Transverse colon (tissue), 4 donors: ENCODE data around the gene PHOSPHO2. TPM values are rescaled to one million over a fixed set of nuclear protein-coding genes. Genes with fewer than 3 reads are reported as not detected.
"Not testable (repeated sequence)": the region's sequence is repeated elsewhere in the genome, so short reads cannot be mapped to it uniquely, and the experiment has no call there.

Experiments
- DNase-seq: peaks from one replicate; pipeline ENCODE4 v3.0.0-alpha.2; 2019
- H3K27ac ChIP-seq, 4 donors: fragments of 200-600 bp; sonication (generic); 2 replicates each; pipeline ENCODE4 v1.5.1; 2016 to 2018; ENCODE audit warnings: inconsistent platforms in 4 of 4
- H3K27me3 ChIP-seq: fragments of 200-600 bp; sonication (generic); 2 replicates; pipeline ENCODE4 v1.5.1; 2017; ENCODE audit warnings: inconsistent platforms
- H3K36me3 ChIP-seq, 4 donors: fragments of 200-600 bp; sonication (generic); 2 replicates each; pipeline ENCODE4 v1.5.1; 2017 to 2019; ENCODE audit warnings: inconsistent platforms in 4 of 4
- H3K4me1 ChIP-seq, 4 donors: fragments of 200-600 bp; sonication (generic); 2 replicates each; pipeline ENCODE4 v1.5.1; 2017 to 2020; ENCODE audit warnings: inconsistent platforms in 4 of 4
- H3K4me3 ChIP-seq, 4 donors: fragments of 200-600 bp; sonication (generic); 1 replicate in 1 of 4; 2 replicates in 3 of 4; pipeline versions ENCODE4 v1.5.1 to v1.6.1; 2017 to 2019; ENCODE audit warnings: inconsistent platforms in 4 of 4
- H3K9me3 ChIP-seq, 2 donors: fragments of 200-600 bp; sonication (generic); 2 replicates each; pipeline ENCODE4 v1.5.1; 2017 to 2019; ENCODE audit warnings: inconsistent platforms in 2 of 2
- CTCF ChIP-seq, 5 experiments: fragments of 200-600 bp in 3 of 5; fragments of 450-650 bp in 2 of 5; sonication (generic) in 3 of 5; IDR thresholded peaks; 1 replicate in 2 of 5; 2 replicates in 3 of 5; pipeline ENCODE4 v1.5.1; 2016 to 2017; ENCODE audit warnings: antibody characterized with exemption in 5 of 5, inconsistent platforms in 3 of 5, mild to moderate bottlenecking in 2 of 5, moderate library complexity in 1 of 5
- EP300 ChIP-seq: sonication (generic); formaldehyde crosslinking; IDR thresholded peaks from one replicate; pipeline ENCODE4 v1.6.1; 2017; ENCODE audit warnings: antibody characterized with exemption, low read depth
- POLR2A ChIP-seq: fragments of 450-650 bp; IDR thresholded peaks from one replicate; pipeline ENCODE4 v1.6.1; 2016; ENCODE audit warnings: antibody characterized with exemption, mild to moderate bottlenecking, moderate library complexity
- POLR2AphosphoS5 ChIP-seq, 3 donors: sonication (generic); formaldehyde crosslinking; IDR thresholded peaks; one replicate each; pipeline ENCODE4 v1.6.1; 2016; ENCODE audit warnings: antibody characterized with exemption in 3 of 3
- WGBS, 2 donors: methylation state at CpG; one replicate each; pipeline ENCODE4 v1.1.5; 2018; ENCODE audit warnings: low coverage in 1 of 2; 5-methylcytosine and 5-hydroxymethylcytosine counted together
- in situ Hi-C, 4 donors: fragments of 200-750 bp; cut with MboI; loops; one replicate each; pipeline versions ENCODE4 v1.15.0 to v1.15.1; 2017; ENCODE audit warnings: low sequenced_read_pairs in 3 of 4, low pct_ligation_motif_present in 1 of 4, low pct_unique_long_range_greater_than_20kb in 1 of 4
- intact Hi-C: fragments of 100-400 bp; cut with DNase I; formaldehyde crosslinking; loops from one replicate; pipeline ENCODE4 v1.15.1; 2023; ENCODE audit warnings: low total_unique reads
- total RNA-seq, 4 donors: library from RNA; depleted of rRNA; stranded (reverse); fragments of >200 nt; gene quantifications; one replicate each; pipeline ENCODE4 v1.1.0, GENCODE V29; 2016

The PHOSPHO2 gene
- total RNA-seq, 4 donors from 2014 or later, result 2.6 to 16.5 (median 7.7) TPM

GRCh38 chr2:169684135-169684565 is 10.1 kb upstream of the PHOSPHO2 start:
- Histone ChIP-seq H3K27ac (no peak overlapping the region), H3K4me1 (no peaks in the 10 kb centered on the region), H3K27me3 (no peaks in the 10 kb centered on the region), H3K36me3 (no peaks in the 10 kb centered on the region), H3K4me3 (no peak overlapping the region), H3K9me3 (no peaks in the 10 kb centered on the region)
- 67 to 87% methylated on average over 3 of the region's 3 CpGs for WGBS, 2 donors
- no peak for TF ChIP-seq EP300
- no peak for TF ChIP-seq POLR2AphosphoS5 (IDR thresholded peaks at IDR 0.05)
- no peak for TF ChIP-seq CTCF (IDR thresholded peaks at IDR 0.05)
- no peak for TF ChIP-seq POLR2A
- in situ Hi-C loops, result no loop called here
- intact Hi-C loops, result no loop called here
- DNase-seq, result no peak

GRCh38 chr2:169684712-169685111 is 9.6 kb upstream of the PHOSPHO2 start:
- H3K27ac ChIP-seq, intact Hi-C loops, H3K36me3 ChIP-seq, in situ Hi-C loops, H3K4me3 ChIP-seq, DNase-seq, H3K4me1 ChIP-seq, H3K27me3 ChIP-seq, H3K9me3 ChIP-seq: not testable (repeated sequence)
- WGBS, 2 donors, result 90 to 94% methylated on average over 2 of the region's 2 CpGs

DNA sequence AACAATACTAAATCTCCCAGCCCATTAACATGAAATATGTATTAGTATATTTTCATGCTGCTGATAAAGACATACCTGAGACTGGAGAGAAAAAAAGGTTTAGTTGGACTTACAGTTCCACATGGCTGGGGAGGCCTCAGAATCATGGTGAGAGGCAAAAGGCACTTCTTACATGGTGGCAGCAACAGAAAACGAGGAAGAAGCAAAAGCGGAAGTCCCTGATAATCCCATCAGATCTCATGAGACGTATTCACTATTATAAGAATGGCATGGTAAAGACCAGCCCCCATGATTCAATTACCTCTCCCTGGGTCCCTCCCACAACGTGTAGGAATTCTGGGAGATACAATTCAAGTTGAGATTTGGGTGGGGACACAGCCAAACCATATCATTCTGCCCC is 7.4 kb upstream of the PHOSPHO2 start:
- H3K4me1 ChIP-seq, H3K4me3 ChIP-seq, H3K36me3 ChIP-seq, H3K27ac ChIP-seq, H3K27me3 ChIP-seq, in situ Hi-C loops, H3K9me3 ChIP-seq, DNase-seq: not testable (repeated sequence)
- WGBS, 2 donors, result 80 to 83% methylated on average over 4 of the region's 4 CpGs
- intact Hi-C loops, result loop anchor here (1.0 kb wide), 1 partner anchor 17 kb away; no protein-coding TSS in a partner anchor

DNA sequence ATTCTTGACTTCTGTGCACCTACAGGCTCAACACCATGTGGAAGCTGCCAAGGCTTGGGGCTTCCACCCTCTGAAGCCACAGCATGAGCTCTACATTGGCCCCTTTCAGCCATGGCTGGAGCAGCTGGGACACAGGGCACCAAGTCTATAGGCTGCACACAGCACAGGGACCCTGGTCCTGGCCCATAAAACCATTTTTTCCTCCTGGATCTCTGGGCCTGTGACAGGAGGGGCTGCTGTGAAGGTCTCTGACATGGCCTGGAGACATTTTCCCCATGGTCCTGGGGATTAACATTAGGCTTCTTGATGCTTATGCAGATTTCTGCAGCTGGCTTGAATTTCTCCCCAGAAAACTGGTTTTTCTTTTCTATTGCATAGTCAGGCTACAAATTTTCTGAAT is 6.3 kb upstream of the PHOSPHO2 start:
- H3K9me3 ChIP-seq, in situ Hi-C loops, DNase-seq, H3K4me3 ChIP-seq, H3K27me3 ChIP-seq, H3K4me1 ChIP-seq, H3K36me3 ChIP-seq, H3K27ac ChIP-seq: not testable (repeated sequence)
- intact Hi-C loops, result loop anchor here (1.0 kb wide), 1 partner anchor 28 kb away; no protein-coding TSS in a partner anchor

GRCh38 chr2:169690958-169691357 is 3.3 kb upstream of the PHOSPHO2 start:
- peaks cover 5 to 15% (median 8%) of the 10 kb centered on the region in 4 donors for H3K4me1 ChIP-seq
- no peak overlapping the region for H3K27ac ChIP-seq
- H3K4me3 ChIP-seq, result no peak overlapping the region
- H3K9me3 ChIP-seq, result no peaks in the 10 kb centered on the region
- no peaks in the 10 kb centered on the region for H3K36me3 ChIP-seq
- DNase-seq, result no peak
- intact Hi-C loops, result no loop called here
- in situ Hi-C loops, result loop anchor here in 1 of 4 donors (10.0 kb wide), 1 partner anchor 106 kb away; the partner anchor contains the start of gene PPIG
- TF ChIP-seq CTCF (IDR thresholded peaks at IDR 0.05) (no peak), POLR2AphosphoS5 (IDR thresholded peaks at IDR 0.05) (no peak), EP300 (no peak), POLR2A (no peak)
- WGBS, 2 donors, result 73 to 82% methylated on average over 1 of the region's 1 CpG
- H3K27me3 ChIP-seq, result no peaks in the 10 kb centered on the region

- no peaks in the 10 kb centered on the region for H3K9me3 ChIP-seq
- no peak for DNase-seq
- no peak overlapping the region for H3K27ac ChIP-seq
- peaks cover 5 to 15% (median 8%) of the 10 kb centered on the region in 4 donors for H3K4me1 ChIP-seq
- no peaks in the 10 kb centered on the region for H3K36me3 ChIP-seq
- H3K27me3 ChIP-seq, result no peaks in the 10 kb centered on the region
- TF ChIP-seq POLR2AphosphoS5 (IDR thresholded peaks at IDR 0.05) (no peak), POLR2A (no peak), CTCF (IDR thresholded peaks at IDR 0.05) (no peak), EP300 (no peak)
- intact Hi-C loops, result no loop called here
- 40 to 57% methylated on average over 2 to 3 of the region's 3 CpGs for WGBS, 2 donors
- no peak overlapping the region for H3K4me3 ChIP-seq
- in situ Hi-C loops, result loop anchor here in 1 of 4 donors (10.0 kb wide), 1 partner anchor 108 kb away; the partner anchor contains the start of gene PPIG
These were observed 1.6 kb upstream of the PHOSPHO2 start for GRCh38 chr2:169692718-169693117.
